Omental fat pad (tissue), 4 donors: Measurements from ENCODE around the gene RASL11B. TPM values are rescaled to one million over a fixed set of nuclear protein-coding genes. Genes with fewer than 3 reads are reported as not detected.

Experiments used
- ATAC-seq: fragments of 150-250 bp; one replicate; pipeline ENCODE4 v1.9.1; 2016; ENCODE audit warnings: mild to moderate bottlenecking, moderate library complexity; ENCODE audit not compliant: low FRiP score
- DNase-seq: peaks from one replicate; pipeline ENCODE4 v3.0.0-alpha.2; 2019; ENCODE audit warnings: low spot score
- total RNA-seq, 4 donors: library from RNA; depleted of rRNA; stranded (reverse); fragments of >200 nt; gene quantifications; one replicate each; pipeline ENCODE4 v1.1.0, GENCODE V29; 2016
- TF ChIP-seq, protein P1 (sequence below), 3 donors: fragments of 450-650 bp; IDR thresholded peaks; one replicate each; pipeline ENCODE4 v1.5.1; 2016 to 2017; ENCODE audit warnings: antibody characterized with exemption in 3 of 3, mild to moderate bottlenecking in 3 of 3, moderate library complexity in 2 of 3

RASL11B gene
- total RNA-seq, 4 donors from 2014 or later, result 0.56 to 1.9 (median 1.7) TPM; not detected in 1

DNA sequence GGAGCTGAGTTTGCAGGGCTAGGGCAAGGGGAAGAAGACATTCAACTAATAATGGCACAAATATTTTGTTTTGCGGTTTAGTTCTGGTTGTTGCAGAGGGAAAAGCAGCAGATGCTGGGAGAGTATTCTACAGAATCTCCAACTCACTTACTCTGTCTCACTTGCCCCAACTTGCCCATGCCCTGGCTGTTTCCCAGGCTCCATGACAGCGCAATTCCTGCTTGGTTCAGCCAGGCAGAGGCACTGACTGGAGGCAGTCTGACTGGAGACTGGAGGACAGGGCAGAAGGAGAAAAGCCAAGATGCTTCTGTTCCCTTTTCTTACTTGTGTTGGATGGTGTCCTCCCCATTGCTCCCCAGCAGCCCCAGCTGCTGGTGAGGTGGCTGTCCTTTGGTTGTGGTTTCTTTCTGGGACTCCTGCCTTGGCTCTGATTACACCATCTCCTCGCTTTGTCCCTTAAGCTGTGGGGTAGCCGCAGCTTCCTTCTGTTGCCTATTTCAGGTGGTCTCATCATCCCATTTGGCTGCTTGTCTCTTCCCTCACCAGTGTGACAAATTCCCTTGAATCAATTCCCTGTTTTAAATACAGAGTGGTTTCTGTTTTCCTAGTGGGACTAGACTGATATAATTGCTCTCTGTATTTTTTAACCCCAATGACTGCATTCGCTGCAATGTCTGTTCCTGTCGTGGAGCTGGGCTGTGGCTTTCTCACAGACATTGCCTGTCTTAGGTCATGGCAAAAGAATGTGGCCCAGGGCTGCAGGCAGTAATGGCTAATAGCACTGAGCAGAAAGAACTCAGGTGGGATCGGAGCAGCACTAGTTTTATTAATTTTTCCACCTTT, 24.2 kb upstream of the RASL11B start:
- no peak for DNase-seq
- TF ChIP-seq, protein P1, sequence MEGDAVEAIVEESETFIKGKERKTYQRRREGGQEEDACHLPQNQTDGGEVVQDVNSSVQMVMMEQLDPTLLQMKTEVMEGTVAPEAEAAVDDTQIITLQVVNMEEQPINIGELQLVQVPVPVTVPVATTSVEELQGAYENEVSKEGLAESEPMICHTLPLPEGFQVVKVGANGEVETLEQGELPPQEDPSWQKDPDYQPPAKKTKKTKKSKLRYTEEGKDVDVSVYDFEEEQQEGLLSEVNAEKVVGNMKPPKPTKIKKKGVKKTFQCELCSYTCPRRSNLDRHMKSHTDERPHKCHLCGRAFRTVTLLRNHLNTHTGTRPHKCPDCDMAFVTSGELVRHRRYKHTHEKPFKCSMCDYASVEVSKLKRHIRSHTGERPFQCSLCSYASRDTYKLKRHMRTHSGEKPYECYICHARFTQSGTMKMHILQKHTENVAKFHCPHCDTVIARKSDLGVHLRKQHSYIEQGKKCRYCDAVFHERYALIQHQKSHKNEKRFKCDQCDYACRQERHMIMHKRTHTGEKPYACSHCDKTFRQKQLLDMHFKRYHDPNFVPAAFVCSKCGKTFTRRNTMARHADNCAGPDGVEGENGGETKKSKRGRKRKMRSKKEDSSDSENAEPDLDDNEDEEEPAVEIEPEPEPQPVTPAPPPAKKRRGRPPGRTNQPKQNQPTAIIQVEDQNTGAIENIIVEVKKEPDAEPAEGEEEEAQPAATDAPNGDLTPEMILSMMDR (IDR thresholded peaks at IDR 0.05), result no peak
- ATAC-seq, result no peak

DNA sequence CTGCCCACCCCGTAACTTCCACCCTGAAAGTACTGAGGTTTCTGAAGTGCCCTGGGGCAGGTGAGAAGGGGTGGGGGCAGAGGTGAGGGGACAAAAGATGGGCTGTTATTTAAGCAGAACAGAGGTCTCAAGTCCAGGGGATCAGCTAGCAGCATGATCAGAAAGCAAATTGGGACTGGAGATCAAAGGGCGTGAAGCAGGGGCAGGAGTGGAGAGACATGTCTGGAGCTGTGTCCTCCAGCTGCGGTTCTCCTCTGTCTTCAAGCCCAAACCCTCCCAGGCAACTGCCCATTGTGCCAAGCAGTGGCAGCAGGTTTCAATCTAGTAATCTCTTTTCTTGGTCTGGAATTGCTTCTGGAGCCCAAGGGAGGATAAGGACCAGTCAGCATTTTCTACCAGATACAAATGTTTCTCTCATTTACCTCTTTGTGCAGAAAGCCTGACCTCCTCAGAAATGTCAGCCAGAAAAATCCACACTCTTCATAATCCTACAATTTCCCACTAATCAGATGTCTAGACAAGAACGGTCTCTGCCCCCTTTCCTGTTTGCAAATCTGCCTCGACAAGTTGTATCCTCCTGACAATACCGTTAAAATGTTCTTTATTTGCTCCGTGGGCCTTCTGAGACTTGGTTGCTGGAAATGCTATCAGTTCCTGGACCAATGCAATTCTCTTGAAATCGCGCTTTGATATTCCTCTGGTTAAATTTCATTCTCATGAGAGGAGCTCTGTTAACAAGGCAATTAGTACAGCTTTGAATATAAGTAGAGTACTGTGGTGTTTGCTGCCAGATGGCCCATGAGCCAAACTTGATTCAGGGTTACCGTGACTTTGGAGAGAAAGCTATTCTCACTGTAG, 23.2 kb upstream of the RASL11B start:
- no peak for DNase-seq
- TF ChIP-seq, protein P1 (IDR thresholded peaks at IDR 0.05), result no peak
- ATAC-seq, result no peak

DNA sequence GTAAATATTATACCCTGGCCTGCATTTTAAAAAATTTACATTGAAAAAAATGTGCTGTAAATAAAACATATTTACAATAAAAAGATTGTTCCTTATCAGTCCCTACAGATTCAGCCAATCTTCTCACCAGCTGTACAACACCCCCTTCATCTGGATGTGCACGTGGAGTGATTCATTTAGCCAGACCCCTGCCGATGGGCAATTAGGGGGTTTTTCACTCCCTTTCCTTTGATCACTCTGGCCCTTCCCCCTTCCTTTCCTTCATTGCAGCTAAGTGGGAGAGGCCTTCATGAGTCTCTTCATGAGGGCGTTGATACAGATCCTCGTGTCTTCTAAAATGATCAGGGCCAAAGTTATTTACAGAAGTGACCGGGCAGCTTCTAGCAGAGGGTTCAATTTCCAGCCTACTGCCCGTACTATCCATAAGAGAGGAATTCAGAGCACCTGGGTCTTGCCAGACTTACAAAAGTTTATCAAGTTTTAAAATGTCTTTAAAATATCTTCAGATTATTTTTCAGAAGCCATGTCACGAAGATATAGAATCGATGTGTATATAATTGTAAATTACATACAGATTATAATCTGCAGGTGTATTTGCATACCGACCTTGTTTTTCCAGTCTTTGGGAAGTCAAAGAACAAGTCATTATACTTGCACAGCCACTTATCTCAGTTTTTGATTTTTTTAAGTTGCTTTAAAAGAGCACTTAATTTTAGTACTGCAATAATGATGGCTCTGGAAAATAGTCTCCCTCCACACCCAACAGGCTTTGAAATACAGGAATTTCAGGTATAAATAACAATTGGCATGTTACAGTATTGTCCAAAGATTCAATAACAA, 21.4 kb upstream of the RASL11B start:
- TF ChIP-seq, protein P1 (IDR thresholded peaks at IDR 0.05), result no peak
- ATAC-seq (no peak), DNase-seq (no peak)

DNA sequence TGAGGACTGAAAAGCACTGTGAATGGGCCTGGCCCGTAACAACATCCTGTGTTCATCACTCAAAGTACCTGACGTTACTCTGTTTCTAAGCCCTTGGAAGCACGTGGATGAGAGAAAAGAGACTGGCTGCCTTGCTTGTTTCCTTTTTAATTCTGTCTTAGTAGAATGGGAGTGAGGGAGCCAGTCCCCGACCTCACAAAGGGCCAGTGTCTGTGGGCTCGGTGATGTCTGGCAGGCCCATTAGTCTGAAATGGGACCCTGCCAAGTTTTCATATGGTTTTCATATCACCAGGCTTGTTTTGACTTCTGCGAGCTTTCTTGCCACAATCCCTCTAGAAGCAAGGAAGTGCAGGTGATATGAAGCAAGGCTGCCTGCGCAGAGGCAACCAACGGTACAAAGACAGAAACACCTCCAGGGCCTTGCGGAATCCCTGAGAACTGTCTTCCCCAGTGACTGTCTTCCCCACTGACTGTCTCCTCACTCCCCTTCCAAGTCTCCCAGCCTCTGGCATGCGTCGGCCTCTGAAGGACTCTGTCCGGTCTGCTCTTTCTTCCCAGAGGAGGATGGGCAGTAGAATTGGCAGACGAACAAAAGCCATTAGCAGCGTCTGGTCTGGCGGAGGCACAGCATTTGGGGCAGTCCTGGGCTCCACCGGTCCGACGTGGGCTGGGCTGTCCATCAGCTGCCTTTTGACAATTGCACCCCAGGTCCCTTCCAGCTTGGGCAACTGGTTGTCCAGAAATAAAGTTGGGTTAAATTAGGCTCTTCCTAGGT, 20.2 kb upstream of the RASL11B start:
- no peak for ATAC-seq
- no peak for DNase-seq
- TF ChIP-seq, protein P1 (IDR thresholded peaks at IDR 0.05), result no peak

DNA sequence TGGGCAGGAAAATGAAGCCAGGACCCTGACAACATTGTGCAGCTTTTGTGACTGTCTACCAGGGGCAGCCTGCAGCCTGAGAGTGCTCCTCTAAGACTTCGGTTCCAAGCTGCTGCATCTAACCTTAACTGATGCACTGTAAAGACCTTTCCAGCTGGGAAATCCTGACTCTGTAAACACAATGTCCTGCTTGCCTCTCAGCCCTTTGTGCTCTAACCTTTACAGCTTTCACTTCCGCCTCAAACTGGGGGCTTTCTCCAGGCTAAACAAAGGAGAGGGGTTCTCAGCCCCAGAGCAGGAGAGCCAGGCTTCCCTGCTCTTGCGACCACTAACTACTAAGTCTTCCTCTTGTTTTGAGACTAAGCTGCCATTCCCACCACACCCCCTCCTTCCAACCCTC, 19.3 kb upstream of the RASL11B start:
- DNase-seq (no peak), ATAC-seq (no peak)
- TF ChIP-seq, protein P1 (IDR thresholded peaks at IDR 0.05), result no peak

DNA sequence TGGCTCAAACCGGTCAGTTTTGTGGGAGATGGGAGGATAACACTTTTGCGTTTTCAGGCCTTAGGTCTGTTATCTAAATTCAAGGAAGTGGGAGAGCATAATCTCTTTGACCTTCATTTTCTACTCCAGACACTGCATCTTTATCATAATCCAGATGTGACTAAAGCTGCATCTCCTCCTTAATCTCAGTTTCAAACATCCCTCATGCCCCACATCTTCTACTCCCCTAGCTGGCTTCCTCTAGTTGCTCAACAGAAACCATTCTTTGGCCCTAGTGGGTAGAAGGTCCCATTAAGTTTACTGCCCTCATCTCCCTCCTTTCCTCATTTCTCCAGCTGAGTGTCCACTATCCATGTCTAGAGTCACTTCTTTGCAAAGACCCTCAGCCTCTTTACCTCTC, 18.8 kb upstream of the RASL11B start:
- no peak for DNase-seq
- no peak for ATAC-seq
- TF ChIP-seq, protein P1 (IDR thresholded peaks at IDR 0.05), result no peak
